ENCODE measurements around the gene MTUS2.

GRCh38 chr13:29136341-29136740, 316.2 kb downstream of the MTUS2 start:
- TF ChIP-seq, protein P1, sequence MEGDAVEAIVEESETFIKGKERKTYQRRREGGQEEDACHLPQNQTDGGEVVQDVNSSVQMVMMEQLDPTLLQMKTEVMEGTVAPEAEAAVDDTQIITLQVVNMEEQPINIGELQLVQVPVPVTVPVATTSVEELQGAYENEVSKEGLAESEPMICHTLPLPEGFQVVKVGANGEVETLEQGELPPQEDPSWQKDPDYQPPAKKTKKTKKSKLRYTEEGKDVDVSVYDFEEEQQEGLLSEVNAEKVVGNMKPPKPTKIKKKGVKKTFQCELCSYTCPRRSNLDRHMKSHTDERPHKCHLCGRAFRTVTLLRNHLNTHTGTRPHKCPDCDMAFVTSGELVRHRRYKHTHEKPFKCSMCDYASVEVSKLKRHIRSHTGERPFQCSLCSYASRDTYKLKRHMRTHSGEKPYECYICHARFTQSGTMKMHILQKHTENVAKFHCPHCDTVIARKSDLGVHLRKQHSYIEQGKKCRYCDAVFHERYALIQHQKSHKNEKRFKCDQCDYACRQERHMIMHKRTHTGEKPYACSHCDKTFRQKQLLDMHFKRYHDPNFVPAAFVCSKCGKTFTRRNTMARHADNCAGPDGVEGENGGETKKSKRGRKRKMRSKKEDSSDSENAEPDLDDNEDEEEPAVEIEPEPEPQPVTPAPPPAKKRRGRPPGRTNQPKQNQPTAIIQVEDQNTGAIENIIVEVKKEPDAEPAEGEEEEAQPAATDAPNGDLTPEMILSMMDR (IDR thresholded peaks at IDR 0.05; ENCODE audit: poor library complexity) = no peak
- TF ChIP-seq EZH2phosphoT487 (IDR thresholded peaks at IDR 0.05; ENCODE audit: low read depth, severe bottlenecking, unreplicated experiment) = no peak

Measured in hepatocyte (in vitro differentiated cells).